SU-DHL-6 (cell line): Measurements from ENCODE around the gene SCARF2.
"Not testable (repeated sequence)": the region's sequence is repeated elsewhere in the genome, so short reads cannot be mapped to it uniquely, and the experiment has no call there.

Source experiments
- EZH2phosphoT487 ChIP-seq: fragments of 200-600 bp; sonication (generic), shearing (Covaris generic); conservative IDR thresholded peaks from 2 replicates; pipeline ENCODE4 v1.6.1; 2018; ENCODE audit warnings: mild to moderate bottlenecking, antibody characterized with exemption, low read length, moderate library complexity, mixed read lengths
- TF ChIP-seq, protein P1 (sequence below): fragments of 200-600 bp; sonication (generic); IDR thresholded peaks from one replicate; pipeline ENCODE4 v1.5.1; 2017; ENCODE audit warnings: antibody characterized with exemption, mild to moderate bottlenecking, low read length, moderate library complexity; ENCODE audit not compliant: insufficient read depth, poor library complexity, severe bottlenecking

GRCh38 chr22:20409385-20409784, 28.2 kb downstream of the SCARF2 start:
- TF ChIP-seq, protein P1, sequence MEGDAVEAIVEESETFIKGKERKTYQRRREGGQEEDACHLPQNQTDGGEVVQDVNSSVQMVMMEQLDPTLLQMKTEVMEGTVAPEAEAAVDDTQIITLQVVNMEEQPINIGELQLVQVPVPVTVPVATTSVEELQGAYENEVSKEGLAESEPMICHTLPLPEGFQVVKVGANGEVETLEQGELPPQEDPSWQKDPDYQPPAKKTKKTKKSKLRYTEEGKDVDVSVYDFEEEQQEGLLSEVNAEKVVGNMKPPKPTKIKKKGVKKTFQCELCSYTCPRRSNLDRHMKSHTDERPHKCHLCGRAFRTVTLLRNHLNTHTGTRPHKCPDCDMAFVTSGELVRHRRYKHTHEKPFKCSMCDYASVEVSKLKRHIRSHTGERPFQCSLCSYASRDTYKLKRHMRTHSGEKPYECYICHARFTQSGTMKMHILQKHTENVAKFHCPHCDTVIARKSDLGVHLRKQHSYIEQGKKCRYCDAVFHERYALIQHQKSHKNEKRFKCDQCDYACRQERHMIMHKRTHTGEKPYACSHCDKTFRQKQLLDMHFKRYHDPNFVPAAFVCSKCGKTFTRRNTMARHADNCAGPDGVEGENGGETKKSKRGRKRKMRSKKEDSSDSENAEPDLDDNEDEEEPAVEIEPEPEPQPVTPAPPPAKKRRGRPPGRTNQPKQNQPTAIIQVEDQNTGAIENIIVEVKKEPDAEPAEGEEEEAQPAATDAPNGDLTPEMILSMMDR, result not testable (repeated sequence)
- TF ChIP-seq EZH2phosphoT487, result not testable (repeated sequence)
